Type B pancreatic cell (in vitro differentiated cells): ENCODE results near the gene PRKG1. TPM values are rescaled to one million over a fixed set of nuclear protein-coding genes. Genes with fewer than 3 reads are reported as not detected.

Experiments used
- DNase-seq: peaks from one replicate; pipeline ENCODE4 v3.0.0; 2021; ENCODE audit warnings: mixed read lengths; ENCODE audit not compliant: unreplicated experiment; ENCODE audit errors: extremely low spot score
- H3K27ac Mint-ChIP-seq: 2 replicates; pipeline ENCODE4 v1.8.0; 2021; ENCODE audit warnings: mild to moderate bottlenecking, mixed read lengths
- H3K27me3 Mint-ChIP-seq: 2 replicates; pipeline ENCODE4 v1.8.0; 2021; ENCODE audit warnings: mixed read lengths
- H3K36me3 Mint-ChIP-seq: 2 replicates; pipeline ENCODE4 v1.8.0; 2021; ENCODE audit warnings: mixed read lengths
- H3K4me1 Mint-ChIP-seq: one replicate; pipeline ENCODE4 v1.8.0; 2021; ENCODE audit warnings: mixed read lengths; ENCODE audit not compliant: unreplicated experiment
- H3K4me3 Mint-ChIP-seq: 2 replicates; pipeline ENCODE4 v1.8.0; 2021; ENCODE audit warnings: mild to moderate bottlenecking, mixed read lengths
- H3K9me3 Mint-ChIP-seq: 2 replicates; pipeline ENCODE4 v1.8.0; 2021; ENCODE audit warnings: mixed read lengths
- CTCF ChIP-seq: fragments of 200-600 bp; sonication (generic); conservative IDR thresholded peaks from 2 replicates; pipeline ENCODE4 v1.5.0; 2021; ENCODE audit warnings: antibody characterized with exemption, mild to moderate bottlenecking
- total RNA-seq: library from RNA; stranded (reverse); gene quantifications from 2 replicates; pipeline ENCODE4 v1.2.1, GENCODE V29; 2021; ENCODE audit warnings: low replicate concordance

The PRKG1 gene
- total RNA-seq, 1 donor from 2014 or later: 12.3 TPM

- no peak for TF ChIP-seq CTCF
- H3K4me1 Mint-ChIP-seq: no peaks in the 10 kb centered on the region
- DNase-seq: no peak
Observed at GRCh38 chr10:51141010-51141409, 66.7 kb downstream of the PRKG1 start.

GRCh38 chr10:51144161-51144781, 70.0 kb downstream of the PRKG1 start:
- TF ChIP-seq CTCF: no peak
- no peak for DNase-seq
- Mint-ChIP-seq H3K4me3 (no peak overlapping the region), H3K27me3 (no peaks in the 10 kb centered on the region), H3K9me3 (no peaks in the 10 kb centered on the region), H3K36me3 (no peaks in the 10 kb centered on the region), H3K27ac (no peak overlapping the region), H3K4me1 (no peaks in the 10 kb centered on the region)

More at GRCh38 chr10:51141010-51141409, 66.7 kb downstream of the PRKG1 start:
- Mint-ChIP-seq H3K4me3 (no peak overlapping the region), H3K27me3 (no peaks in the 10 kb centered on the region), H3K36me3 (no peaks in the 10 kb centered on the region), H3K27ac (no peak overlapping the region), H3K9me3 (no peaks in the 10 kb centered on the region)

GRCh38 chr10:51145375-51145774, 71.1 kb downstream of the PRKG1 start:
- Mint-ChIP-seq H3K9me3 (no peaks in the 10 kb centered on the region), H3K4me3 (no peak overlapping the region), H3K27ac (no peak overlapping the region), H3K36me3 (no peaks in the 10 kb centered on the region), H3K27me3 (no peaks in the 10 kb centered on the region), H3K4me1 (no peaks in the 10 kb centered on the region)
- TF ChIP-seq CTCF: no peak
- no peak for DNase-seq

GRCh38 chr10:51147644-51148399, 73.5 kb downstream of the PRKG1 start:
- no peak overlapping the region for H3K4me3 Mint-ChIP-seq
- no peaks in the 10 kb centered on the region for H3K27me3 Mint-ChIP-seq
- H3K9me3 Mint-ChIP-seq: no peaks in the 10 kb centered on the region
- H3K27ac Mint-ChIP-seq: no peak overlapping the region
- TF ChIP-seq CTCF: no peak
- H3K4me1 Mint-ChIP-seq: no peaks in the 10 kb centered on the region
- no peak for DNase-seq
- no peaks in the 10 kb centered on the region for H3K36me3 Mint-ChIP-seq

- Mint-ChIP-seq H3K4me3 (no peak overlapping the region), H3K27ac (no peak overlapping the region), H3K36me3 (no peaks in the 10 kb centered on the region), H3K27me3 (no peaks in the 10 kb centered on the region), H3K4me1 (peaks cover 1% of the 10 kb centered on the region), H3K9me3 (no peaks in the 10 kb centered on the region)
- no peak for DNase-seq
- TF ChIP-seq CTCF: no peak
Observed at GRCh38 chr10:51156926-51157325, 82.6 kb downstream of the PRKG1 start.
